HG03378 (cell line): ENCODE measurements around the gene DNAJB1.

Experiments
- ATAC-seq: cut with Tn5 transposase; IDR thresholded peaks from one replicate; pipeline ENCODE4 v1.9.1; 2021; ENCODE audit warnings: mild to moderate bottlenecking, moderate library complexity; ENCODE audit not compliant: unreplicated experiment

Gene DNAJB1

GRCh38 chr19:14497228-14497921, 20.8 kb downstream of the DNAJB1 start:
- ATAC-seq, result no peak

- ATAC-seq, result no peak
Observed at GRCh38 chr19:14496834-14497227, 21.4 kb downstream of the DNAJB1 start.

- ATAC-seq, result no peak
Observed at GRCh38 chr19:14496029-14496833, 22.0 kb downstream of the DNAJB1 start, which contains the start of gene GIPC1. TSS of gene GIPC1 (minus strand) at chr19:14496127. CDS start at chr19:14482976, 13,151 bp downstream.

GRCh38 chr19:14495672-14496028, 22.5 kb downstream of the DNAJB1 start:
- no peak for ATAC-seq

- no peak for ATAC-seq
Observed at GRCh38 chr19:14494910-14495671, 23.1 kb downstream of the DNAJB1 start.

- no peak for ATAC-seq
Observed at GRCh38 chr19:14494411-14494810, 23.8 kb downstream of the DNAJB1 start.

GRCh38 chr19:14492756-14493337, 25.4 kb downstream of the DNAJB1 start:
- no peak for ATAC-seq

- no peak for ATAC-seq
Observed at GRCh38 chr19:14487370-14488125, 30.6 kb downstream of the DNAJB1 start.

GRCh38 chr19:14482172-14482941, 35.8 kb downstream of the DNAJB1 start:
- ATAC-seq, result no peak

GRCh38 chr19:14480700-14481079, 37.5 kb downstream of the DNAJB1 start:
- ATAC-seq, result no peak

- ATAC-seq, result no peak
Observed at GRCh38 chr19:14479975-14480699, 38.1 kb downstream of the DNAJB1 start.

GRCh38 chr19:14479309-14479974, 38.8 kb downstream of the DNAJB1 start:
- no peak for ATAC-seq

- no peak for ATAC-seq
Observed at GRCh38 chr19:14478113-14478545, 40.1 kb downstream of the DNAJB1 start.

- ATAC-seq, result no peak
Observed at GRCh38 chr19:14477418-14478112, 40.6 kb downstream of the DNAJB1 start.

- no peak for ATAC-seq
Observed at GRCh38 chr19:14476673-14477401, 41.4 kb downstream of the DNAJB1 start.

- no peak for ATAC-seq
Observed at GRCh38 chr19:14476327-14476672, 41.9 kb downstream of the DNAJB1 start.
